RPMI7951 (cell line): Measurements from ENCODE around the gene ANKRD36C. TPM values are rescaled to one million over a fixed set of nuclear protein-coding genes. Genes with fewer than 3 reads are reported as not detected.
"Not testable (repeated sequence)": the region's sequence is repeated elsewhere in the genome, so short reads cannot be mapped to it uniquely, and the experiment has no call there.

ENCODE experiments used
- DNase-seq: peaks from one replicate; pipeline ENCODE4 v3.0.0-alpha.2; 2012; ENCODE audit warnings: low read depth
- total RNA-seq: library from RNA; depleted of rRNA; stranded (reverse); fragments of >200 nt; shearing (Covaris generic); gene quantifications from 2 replicates; pipeline ENCODE4 v1.2.3, GENCODE V29; 2014; rRNA removed

Gene ANKRD36C
- total RNA-seq, result 11.9 and 14.3 TPM in 2 replicates

DNA sequence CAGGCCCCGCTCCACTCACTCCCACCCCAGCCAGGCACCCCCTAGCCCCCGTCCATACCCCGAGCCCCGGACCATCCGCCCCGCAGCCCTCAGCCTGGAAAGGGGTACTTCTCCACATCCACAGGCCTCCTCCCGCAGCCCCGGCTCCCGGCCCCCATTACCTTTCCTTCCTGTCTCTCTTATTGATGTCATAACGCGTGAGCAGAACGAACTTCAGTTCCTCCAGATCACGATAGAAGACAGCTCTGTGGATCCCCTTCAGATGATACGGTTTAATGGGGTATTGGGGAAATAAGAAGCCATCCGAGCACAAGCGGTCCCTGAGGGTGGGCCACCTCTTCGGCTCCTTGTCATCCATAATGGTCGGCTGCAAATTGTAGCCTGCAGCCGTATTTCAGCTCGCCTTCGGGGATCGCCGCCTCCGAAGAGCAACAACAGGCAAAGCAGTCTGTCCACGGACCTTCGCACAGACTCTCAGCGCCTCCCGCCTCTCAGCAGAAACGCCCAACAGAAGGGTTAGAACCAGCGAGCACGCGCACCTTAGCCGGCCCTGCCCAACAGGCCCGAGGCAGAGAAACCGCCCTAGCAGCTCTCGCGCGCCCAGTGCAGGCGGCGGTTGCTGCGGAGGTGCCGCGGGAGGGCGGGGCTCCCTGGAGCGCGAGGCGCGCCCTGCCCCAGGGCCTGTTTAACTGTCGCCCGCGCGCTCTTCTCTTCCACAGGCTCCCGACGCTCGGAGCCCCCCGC, at the start of gene ANKRD36C:
ANKRD36C (minus strand) TSS at position 474 of the 744 bp plus-strand sequence; CDS start at position 358, 116 bp downstream.
- DNase-seq, result peak; percentile 41

DNA sequence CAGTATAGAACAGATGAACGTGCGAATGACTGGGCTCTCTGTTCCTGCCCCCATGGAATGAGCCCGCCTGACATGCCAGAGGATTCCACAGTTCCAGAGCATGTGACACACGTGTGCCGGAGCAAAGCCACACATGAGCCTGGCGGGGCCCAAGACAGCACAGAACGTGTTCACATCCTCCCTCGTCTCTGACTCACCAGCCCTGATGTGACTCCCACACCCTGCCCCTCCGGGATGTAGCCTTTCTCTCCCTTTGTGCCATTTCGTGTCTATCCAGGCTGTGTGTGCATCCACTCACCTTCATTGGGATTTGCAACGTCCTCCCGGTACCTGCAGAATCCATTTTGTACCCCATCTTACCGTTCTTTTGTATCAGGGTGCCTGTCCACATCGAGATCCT, 43.9 kb upstream of the ANKRD36C start:
- DNase-seq, result not testable (repeated sequence)

DNA sequence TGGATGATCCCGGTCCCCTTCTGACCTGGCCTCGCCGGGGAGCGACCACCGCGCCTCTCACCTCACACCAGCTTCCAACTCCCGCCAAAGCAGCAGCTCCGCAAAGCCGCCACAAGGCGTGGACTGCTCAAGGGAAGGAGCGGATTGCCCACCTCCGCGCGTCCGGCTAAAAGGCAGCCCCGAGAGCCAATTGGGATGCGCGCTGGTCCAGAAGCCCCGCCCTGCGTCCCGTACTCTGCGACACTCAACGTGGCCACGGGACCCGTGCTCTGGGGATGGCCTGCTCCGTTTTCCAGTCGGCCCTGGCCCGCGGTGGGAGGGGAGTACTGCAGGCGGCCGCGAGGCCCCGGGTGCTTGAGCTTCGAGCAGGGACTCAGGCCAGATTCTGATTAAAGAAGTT, 43.2 kb upstream of the ANKRD36C start, which contains the start of gene GPAT2:
GPAT2 (minus strand) TSS at position 125 of the 400 bp plus-strand sequence. CDS start 2,557 bp downstream, outside the sequence.
- not testable (repeated sequence) for DNase-seq

DNA sequence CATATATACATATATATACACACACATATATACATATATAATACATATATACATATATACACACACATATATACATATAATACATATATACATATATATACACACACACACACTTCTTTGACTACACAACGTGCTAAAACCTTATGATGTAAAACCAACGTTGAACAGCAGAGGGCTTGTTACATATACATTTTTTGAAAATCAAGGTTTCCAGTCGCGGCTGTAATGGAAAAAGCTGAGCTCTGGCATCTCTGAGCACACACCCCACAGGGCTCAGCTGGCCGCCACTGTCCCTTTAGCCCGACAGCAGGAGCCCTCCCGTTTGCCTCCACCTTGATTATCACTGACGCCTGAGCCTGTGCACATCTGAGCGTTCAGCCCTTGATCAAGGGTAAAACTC, 42.4 kb upstream of the ANKRD36C start:
- not testable (repeated sequence) for DNase-seq

DNA sequence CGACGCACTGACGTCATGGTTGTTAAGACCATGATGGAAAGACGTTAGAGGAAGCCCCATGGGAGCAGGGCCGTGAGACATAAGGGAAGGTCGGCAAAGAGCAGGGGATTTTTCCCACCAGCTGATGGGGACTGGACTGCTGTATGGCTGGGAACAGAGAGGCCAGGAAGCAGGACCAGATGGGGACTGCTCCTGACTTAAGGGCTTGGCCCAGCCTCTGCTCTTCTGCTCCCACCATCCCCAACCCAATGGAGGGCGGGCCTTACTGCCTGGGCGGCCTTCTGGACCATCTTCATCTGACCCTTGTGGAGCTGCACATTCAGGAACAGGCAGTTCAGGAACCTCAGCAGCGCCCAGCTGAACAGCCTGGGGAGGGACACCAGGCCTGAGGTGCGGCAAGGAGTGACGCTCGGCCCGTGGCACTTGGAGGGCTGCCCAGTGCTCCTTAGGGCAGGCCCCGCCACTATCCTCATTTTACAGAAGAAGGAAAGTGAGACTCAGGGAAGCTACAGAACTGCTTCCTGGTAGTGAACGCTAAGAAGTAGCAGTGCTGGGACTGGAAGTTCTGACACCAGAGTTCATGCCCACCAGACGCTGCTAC, 36.2 kb upstream of the ANKRD36C start:
- DNase-seq, result not testable (repeated sequence)

DNA sequence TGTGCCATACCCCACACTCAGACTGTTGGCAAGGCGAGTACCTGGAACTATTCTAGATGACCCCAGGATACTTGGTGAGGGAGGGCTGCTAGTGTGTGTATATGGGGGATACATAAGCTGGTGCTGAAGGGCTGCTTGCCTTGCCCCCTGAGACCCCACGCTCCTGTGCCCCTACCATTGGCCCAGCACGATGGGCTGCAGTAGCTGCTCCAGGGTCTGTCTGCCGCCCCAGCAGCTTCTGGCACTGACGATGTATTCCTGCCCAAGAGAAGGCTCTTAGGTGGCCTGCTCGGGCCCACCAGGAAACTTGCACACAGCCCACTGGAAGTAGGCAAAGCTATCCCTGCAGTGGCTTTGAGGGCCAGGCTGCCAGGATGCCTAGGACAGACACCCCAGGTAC, 34.1 kb upstream of the ANKRD36C start:
- not testable (repeated sequence) for DNase-seq

DNA sequence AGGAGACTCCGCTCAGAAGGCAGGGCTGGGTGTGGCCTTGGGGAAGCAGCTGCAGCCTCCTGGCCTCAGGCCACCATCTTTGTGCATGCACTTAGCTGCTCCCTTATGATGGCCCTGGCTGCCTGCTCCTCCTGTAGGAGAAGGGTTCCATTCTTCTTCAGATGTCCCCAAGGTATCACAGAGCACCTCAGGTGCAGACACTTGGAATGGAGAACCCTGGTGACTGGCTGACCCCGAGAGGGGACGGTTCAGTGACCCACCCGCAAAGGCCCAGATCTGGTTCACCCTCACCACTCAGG, 33.5 kb upstream of the ANKRD36C start:
- DNase-seq, result no peak

DNA sequence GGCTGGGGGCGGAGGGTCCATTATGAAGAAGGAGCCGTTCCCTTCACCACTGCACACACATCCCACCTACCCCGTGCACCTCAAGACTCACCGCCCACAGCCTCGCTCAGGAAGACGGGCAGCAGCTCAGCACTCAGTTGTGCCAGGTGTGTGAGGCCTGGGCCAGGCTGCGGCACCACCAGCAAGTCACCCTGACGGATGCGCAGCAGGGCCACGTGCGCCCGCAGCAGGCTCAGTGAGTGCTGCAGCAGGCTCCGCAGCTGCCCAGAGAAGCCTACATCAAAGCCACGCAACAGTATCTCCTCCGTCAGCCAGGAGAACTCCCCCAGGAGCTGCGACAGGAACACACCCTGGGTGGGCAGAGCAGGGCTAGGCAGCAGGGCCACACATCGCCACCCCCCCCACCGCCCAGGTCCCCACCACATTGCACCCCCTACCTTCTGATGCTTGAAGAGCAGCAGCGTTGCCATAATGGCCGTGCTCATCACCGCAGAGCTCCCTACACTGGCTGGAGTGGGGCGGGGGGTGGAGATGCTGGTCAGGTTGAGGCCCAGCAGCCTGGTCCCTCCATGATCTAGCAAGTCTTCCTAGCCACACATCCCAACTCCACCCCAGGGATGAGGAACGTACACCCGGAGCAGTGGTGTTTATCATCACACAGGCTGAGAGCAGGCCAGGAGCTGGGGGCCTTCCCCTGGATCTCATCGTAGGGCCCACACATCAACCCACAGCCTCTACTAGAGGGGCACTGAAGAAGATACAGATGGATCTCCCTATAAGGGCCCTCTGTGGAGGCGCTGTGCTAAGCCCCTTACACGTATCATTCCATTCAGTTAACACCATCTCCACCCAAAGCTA, 32.9 kb upstream of the ANKRD36C start:
- no peak for DNase-seq

DNA sequence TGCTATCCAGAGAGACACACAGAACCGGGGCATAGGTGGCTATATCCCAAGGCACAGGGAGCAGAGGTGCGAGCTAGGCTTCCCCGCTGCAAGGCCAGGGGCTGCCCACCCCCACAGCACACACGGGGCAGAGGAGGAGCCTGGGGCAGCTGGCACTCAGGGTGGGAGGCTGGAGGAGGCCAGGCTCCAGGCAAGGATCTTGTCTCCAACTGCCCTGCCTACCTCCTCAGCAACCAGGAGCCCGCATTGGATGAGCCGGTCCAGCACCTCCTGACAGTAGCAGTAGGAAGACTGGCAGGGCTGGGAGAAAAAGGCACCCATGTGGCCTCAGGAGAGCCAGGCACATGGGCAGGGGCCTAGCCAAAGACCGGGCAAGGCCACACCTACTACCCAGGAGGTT, 32.1 kb upstream of the ANKRD36C start:
- DNase-seq, result not testable (repeated sequence)

DNA sequence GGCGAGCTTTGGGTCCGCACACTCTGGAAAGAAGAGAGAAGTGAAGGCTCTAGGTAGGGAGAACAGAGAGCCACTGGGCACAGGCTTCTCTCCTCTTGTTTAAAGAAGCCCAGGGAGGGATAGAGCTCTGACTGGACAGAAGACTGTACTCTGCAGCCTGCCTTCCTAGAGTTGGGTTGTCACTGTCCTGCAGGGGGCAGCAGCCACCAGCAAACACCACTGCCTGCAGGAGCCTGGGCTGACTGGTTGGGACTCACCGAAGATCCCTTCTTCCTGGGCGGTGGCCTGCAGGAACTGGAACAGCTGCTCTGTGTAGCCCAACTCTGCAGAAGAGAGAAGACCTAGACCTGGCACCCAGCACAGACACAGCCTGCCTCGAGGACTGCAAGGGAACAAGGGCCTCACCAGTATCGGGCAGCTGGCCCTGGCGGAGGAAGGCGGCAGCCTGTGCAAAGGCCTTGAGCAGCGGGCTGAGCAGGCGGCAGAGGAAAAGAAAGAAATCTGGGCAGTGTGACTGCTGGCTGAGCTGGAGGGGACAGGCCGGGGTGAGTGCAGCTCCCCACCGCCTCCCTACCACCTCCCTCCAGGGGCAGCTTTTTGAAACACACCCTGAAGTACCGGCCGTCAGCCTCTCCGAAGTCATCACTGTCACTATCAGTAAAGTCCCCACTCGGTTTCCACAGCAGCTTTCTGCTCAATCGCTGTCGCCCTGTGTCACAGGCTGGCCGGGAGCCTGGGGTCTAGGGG, 31.2 kb upstream of the ANKRD36C start:
- peak; percentile 69 for DNase-seq

DNA sequence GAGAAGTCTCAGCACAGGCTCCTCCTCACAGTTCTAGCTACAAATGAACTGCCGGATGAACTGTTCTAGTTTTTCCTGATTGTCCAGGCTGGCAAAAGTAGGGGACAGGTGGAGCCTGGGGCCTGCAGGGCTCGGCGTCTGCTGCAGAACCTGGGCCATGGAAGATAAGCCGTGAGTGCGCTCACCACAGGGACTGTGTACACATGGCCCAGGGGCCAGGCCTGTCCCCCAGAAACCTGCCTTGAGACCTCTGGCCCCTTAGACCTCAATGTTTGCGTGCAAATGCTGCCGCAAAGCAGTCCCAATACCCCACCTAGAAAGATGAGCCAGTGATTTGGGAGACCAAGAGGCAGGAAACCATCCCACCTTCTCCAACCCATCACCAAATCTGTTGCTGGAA, 30.5 kb upstream of the ANKRD36C start:
- DNase-seq, result not testable (repeated sequence)

DNA sequence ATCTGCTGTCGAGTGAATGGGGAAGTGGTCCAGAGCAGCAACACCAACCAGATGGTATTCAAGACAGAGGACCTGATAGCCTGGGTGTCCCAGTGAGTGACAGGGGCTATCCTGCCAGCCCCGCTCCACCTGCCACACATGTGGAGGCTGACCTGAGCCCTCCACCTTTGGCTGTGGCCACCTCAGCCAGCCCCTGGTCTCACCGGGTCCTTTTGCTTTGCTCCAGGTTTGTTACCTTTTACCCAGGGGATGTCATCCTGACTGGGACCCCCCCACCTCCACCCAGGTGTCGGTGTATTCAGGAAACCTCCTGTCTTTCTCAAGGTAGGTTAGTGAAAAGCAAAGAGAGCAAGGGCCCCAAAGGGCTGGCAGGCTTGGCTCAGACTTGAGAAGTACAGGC, 29.5 kb upstream of the ANKRD36C start:
- not testable (repeated sequence) for DNase-seq

DNA sequence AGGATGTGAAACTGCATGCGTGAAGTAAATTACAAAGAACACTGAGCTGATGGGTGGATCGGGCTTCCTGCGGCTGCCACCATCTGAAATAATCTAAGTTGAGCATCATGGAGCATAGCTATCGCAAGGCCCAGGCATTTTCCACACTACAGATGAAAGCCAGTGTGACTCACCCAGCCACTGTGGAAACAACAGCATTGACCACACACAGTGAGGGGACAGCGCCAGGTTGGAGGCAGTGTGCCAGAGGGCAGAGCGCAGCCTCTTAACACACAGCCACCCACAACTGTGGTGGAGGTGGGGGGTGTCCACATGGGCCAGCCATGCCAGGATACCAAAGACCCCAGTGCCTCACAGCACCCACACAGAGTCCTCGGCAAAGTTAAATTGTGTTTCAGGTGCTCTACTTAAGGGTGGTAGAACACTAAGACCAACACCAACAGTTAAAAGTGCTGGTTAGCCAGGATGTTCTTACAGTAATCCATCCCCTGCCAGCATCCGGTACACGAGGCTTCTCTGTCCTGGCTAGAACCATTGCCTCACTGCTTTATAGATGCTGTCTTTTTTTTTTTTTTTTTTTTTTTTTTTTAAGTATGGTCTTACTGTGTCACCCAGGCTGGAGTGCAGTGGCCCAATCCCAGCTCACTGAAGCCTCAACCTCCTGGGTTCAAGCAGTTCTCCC, 28.4 kb upstream of the ANKRD36C start:
- peak; percentile 20 for DNase-seq

DNA sequence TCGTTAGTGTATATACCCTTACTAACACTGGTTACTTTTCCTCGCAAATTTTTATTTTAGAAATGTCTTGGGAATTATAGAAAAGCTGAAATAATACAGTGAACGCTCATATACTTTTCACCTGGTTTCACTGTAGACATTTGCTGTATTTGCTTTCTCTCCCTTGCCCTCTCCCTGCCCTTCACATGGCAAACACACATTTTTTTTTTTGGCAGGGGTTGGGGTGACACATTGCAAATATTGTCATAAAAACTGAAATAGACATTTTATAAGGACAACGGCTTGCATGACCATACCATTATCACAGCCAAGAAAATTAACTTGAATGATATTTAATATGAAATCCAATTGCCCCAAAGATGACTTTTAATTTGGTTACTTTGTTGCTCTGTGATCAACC, 24.7 kb upstream of the ANKRD36C start:
- DNase-seq, result not testable (repeated sequence)

DNA sequence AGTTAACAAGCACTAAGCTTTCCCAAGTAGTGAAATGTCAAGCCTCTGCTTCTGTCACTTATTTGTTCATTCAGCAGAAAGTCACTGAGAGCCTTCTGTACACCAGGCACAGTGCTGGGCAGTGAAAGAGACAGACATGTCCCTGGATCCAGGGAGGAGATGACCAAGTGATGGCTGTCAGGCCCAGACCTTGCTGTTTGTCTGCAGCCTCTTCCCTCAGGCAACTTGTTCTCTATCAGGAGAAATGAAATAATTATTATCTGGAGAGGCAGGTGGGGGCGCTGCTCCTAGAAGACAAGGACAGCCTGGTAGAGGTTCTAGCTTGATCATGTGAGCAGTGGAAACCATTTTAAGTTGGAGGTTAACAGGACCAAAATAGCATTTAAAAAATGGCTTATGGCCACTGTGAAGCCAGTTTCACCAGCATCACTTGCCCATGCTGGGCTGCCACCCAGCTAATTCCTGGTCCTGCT, 21.2 kb upstream of the ANKRD36C start:
- not testable (repeated sequence) for DNase-seq

DNA sequence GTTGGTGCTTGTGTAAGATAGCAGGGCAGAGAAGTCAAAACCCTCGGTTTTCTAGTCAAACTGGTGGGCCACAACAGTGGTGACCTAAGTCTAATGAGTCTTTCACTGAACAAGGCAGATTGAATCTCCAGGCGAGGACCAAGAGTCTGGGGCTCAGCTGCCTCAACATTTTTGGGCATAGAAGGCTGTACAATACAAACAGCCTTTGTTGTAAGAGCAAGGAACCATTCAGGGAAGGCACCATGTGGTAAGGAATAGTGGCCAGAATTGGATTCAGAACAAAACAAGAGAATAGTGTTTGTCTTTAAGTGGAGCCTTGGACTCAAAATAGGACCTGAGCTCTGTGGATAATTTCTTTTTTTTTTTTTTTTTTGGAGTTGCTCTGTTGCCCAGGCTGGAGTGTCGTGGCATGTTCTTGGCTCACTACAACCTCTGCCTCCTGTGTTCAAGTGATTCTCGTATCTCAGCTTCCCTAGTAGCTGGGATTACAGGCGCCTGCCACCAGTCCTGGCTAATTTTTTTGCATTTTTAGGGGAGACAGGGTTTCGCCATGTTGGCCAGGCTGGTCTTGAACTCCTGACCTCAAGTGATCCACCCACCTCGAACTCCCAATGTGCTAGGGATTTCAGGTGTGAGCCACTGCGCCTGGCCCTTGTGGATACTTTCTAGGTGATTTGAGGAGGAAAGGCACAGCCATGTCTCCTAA, 20.6 kb upstream of the ANKRD36C start:
- not testable (repeated sequence) for DNase-seq

DNA sequence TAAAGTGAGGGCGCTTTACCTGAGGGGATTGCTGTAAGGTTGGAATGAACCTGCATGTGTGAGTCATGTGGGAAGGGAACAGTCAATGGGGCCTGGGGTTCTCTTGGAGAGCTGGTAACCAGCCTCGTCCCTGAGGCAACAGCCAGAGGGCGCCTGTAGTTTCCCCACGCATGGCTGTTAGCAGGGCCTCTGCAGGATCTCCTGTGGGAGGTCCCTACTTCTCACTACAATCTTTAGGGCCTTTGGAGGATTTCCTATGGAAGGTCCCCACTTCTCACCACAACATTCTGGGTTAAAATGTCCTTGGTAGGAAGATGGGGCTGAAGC, 19.5 kb upstream of the ANKRD36C start:
- peak; percentile 9 for DNase-seq

DNA sequence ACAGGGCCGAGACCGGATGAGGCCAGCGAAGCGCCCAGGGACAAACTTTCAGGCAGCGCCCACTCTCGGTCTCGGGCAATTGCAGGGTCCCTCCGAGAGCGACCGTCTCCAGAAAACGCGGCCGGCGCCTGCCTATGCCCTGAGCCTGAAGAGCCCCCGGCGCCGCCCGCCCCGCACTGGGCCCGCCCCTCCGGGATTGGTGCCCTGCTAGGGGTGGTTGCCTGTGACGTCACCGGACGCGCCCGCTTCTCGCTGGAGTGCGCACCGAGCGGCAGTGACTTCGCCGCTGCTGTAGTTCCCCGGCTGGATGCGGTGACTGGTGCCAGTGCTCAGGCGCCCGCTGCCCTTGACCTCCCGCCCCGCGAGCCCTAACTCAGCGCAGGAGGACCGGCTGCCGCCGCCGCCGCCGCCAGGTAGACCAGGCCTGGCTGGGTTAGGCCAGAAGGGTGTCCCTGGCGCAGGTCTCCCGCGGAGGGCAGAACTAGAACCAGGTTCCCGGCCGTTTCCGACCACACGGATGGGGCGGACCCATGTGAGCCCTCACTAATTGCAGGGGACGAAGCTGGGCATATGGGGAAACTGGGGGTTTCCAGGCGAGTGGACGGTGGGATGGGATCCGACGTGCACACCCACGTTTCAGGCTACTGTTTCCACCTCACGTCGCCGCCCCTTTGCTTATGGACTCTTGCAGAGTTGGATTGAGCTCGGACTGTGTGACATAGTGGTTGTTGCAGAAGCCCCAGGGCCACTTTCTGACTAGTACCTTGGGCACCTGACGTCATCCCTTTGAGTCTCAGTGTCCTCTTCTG, 18.9 kb upstream of the ANKRD36C start:
- DNase-seq, result peak; percentile 84

DNA sequence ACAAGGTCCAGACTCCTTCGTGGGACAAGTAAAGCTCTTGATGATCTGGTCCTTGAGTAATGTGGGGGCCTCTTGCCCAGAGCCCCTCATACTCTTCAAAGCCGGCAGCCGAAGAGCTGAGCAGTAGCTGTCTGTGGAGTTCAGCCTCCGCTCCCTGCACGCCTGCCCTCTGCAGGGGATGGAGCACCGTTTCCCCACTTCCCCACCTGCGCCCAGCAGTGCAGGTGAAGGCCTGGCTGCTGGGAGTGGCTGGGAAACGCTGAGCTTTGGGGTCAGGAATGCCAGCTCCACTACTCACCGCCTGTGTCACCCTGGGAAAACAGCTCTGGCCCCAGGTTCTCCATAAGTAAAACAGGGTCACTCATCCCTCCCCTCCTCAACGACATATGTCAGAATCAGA, 18.2 kb upstream of the ANKRD36C start:
- not testable (repeated sequence) for DNase-seq

DNA sequence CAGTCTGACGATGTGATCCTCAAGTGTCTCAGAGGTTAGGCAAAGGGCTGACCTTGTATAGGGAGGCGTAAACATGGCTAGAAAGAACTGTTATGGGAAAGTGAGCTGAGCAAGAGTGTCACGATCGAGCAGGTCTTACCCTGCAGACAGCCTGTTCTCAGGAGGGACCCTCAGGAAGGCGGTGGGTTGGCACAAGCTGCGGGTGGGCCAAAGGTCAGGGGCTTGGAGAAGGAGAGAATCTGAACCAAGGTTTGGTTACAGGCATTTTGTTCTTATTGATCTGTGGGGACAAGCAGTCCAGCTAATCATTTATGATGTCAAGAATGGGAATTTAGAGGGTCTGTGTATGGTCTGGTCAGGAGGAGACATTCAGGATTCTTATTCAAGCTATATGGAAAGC, 16.4 kb upstream of the ANKRD36C start:
- not testable (repeated sequence) for DNase-seq
